GM23248 (cell line): Measurements from ENCODE around the gene GRK3. TPM values are rescaled to one million over a fixed set of nuclear protein-coding genes. Genes with fewer than 3 reads are reported as not detected.
"Not testable (repeated sequence)": the region's sequence is repeated elsewhere in the genome, so short reads cannot be mapped to it uniquely, and the experiment has no call there.

ENCODE experiments used
- DNase-seq: peaks from one replicate; pipeline ENCODE4 v3.0.0-alpha.2; 2015
- H2AFZ ChIP-seq: fragments of 200-600 bp; sonication (generic); 2 replicates; pipeline ENCODE4 v1.6.1; 2016; ENCODE audit warnings: antibody characterized with exemption
- H3F3A ChIP-seq: fragments of 200-600 bp; sonication (generic); 2 replicates; pipeline ENCODE4 v1.6.1; 2016; ENCODE audit warnings: mild to moderate bottlenecking, antibody characterized with exemption, mixed run types; ENCODE audit not compliant: insufficient read depth
- H3K27ac ChIP-seq: fragments of 200-600 bp; sonication (generic); 2 replicates; pipeline ENCODE4 v1.5.1; 2016; ENCODE audit warnings: mild to moderate bottlenecking
- H3K27me3 ChIP-seq: fragments of 200-600 bp; sonication (generic); replicated peaks from 2 replicates; pipeline ENCODE4 v1.6.1; 2016; ENCODE audit warnings: mild to moderate bottlenecking; ENCODE audit not compliant: insufficient read depth
- H3K36me3 ChIP-seq: fragments of 200-600 bp; sonication (generic); 2 replicates; pipeline ENCODE4 v1.6.1; 2016; ENCODE audit warnings: low read depth, mild to moderate bottlenecking
- H3K4me1 ChIP-seq: fragments of 200-600 bp; sonication (generic); 2 replicates; pipeline ENCODE4 v1.6.1; 2016; ENCODE audit warnings: mild to moderate bottlenecking; ENCODE audit not compliant: insufficient read depth
- H3K4me2 ChIP-seq: fragments of 200-600 bp; sonication (generic); one replicate; pipeline ENCODE4 v1.6.1; 2016; ENCODE audit warnings: mild to moderate bottlenecking; ENCODE audit not compliant: unreplicated experiment
- H3K4me3 ChIP-seq: fragments of 200-600 bp; sonication (generic); 2 replicates; pipeline ENCODE4 v1.5.1; 2016; ENCODE audit warnings: mild to moderate bottlenecking
- H3K79me2 ChIP-seq: fragments of 200-600 bp; sonication (generic); 2 replicates; pipeline ENCODE4 v1.6.1; 2016; ENCODE audit warnings: mild to moderate bottlenecking; ENCODE audit not compliant: insufficient read depth
- H3K9ac ChIP-seq: fragments of 200-600 bp; sonication (generic); 2 replicates; pipeline ENCODE4 v1.6.1; 2016; ENCODE audit warnings: mild to moderate bottlenecking
- H3K9me2 ChIP-seq: fragments of 200-600 bp; sonication (generic); 2 replicates; pipeline ENCODE4 v1.6.1; 2016; ENCODE audit warnings: mixed run types, mild to moderate bottlenecking, moderate library complexity; ENCODE audit not compliant: insufficient read depth
- H3K9me3 ChIP-seq: fragments of 200-600 bp; sonication (generic); one replicate; pipeline ENCODE4 v1.6.1; 2017; ENCODE audit warnings: low read depth
- H4K20me1 ChIP-seq: fragments of 200-600 bp; sonication (generic); 2 replicates; pipeline ENCODE4 v1.6.0; 2016; ENCODE audit not compliant: insufficient read depth
- EZH2 ChIP-seq: fragments of 200-600 bp; sonication (generic); IDR thresholded peaks from 2 replicates; pipeline ENCODE4 v1.6.1; 2018; ENCODE audit warnings: antibody characterized with exemption, mild to moderate bottlenecking; ENCODE audit not compliant: insufficient read depth, poor library complexity, severe bottlenecking
- EZH2phosphoT487 ChIP-seq: fragments of 200-600 bp; sonication (generic); IDR thresholded peaks from 2 replicates; pipeline ENCODE4 v1.6.1; 2018; ENCODE audit warnings: antibody characterized with exemption, moderate library complexity, mild to moderate bottlenecking, low read depth; ENCODE audit not compliant: insufficient read depth
- WGBS, 2 experiments: methylation state at CpG; one replicate each; pipeline ENCODE4 v1.1.6; 2015 to 2017; ENCODE audit warnings: low lambda C conversion rate in 2 of 2, low coverage in 1 of 2; ENCODE audit errors: missing lambda C conversion rate in 2 of 2; 5-methylcytosine and 5-hydroxymethylcytosine counted together
- in situ Hi-C: fragments of 300-500 bp; cut with MboI; formaldehyde crosslinking; loops from 2 replicates; pipeline ENCODE4 v1.15.0; 2020
- polyA plus RNA-seq: library from polyadenylated mRNA; unstranded; fragments of >200 nt; fragmentation: Nextera tagmentation; extraction: Ambion mirVana; gene quantifications from 2 replicates; pipeline ENCODE4 v1.2.1, GENCODE V29; 2016
- total RNA-seq: library from RNA; depleted of rRNA; stranded (reverse); fragments of >200 nt; shearing (Covaris generic); gene quantifications from 2 replicates; pipeline ENCODE4 v1.2.3, GENCODE V29; 2014

GRK3 gene
- total and polyA plus RNA-seq, 2 experiments from 2014 or later: 0.08 to 0.11 TPM

DNA sequence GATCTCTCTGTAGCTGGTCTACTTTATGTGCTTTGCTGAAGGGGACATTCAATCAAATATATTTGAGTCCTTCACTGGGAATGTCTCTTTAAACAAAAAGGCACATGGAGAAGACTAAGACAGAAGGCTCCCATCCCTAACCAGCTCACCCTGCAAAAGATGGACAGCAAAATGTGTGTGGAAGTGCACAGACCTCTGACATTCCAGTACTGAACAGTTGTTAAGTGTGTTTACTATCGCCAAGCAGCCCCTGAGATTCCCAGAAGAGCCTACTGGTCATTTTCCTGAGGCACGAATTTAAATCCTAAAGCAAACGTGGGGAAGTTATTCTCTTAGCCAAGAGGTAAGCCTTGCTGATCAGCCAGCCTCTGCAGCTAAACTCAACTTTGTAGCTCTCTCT lies 50.3 kb downstream of the GRK3 start:
- H3K9ac ChIP-seq, H2AFZ ChIP-seq, H3K36me3 ChIP-seq, H4K20me1 ChIP-seq, H3K27me3 ChIP-seq, H3K27ac ChIP-seq, in situ Hi-C loops, H3F3A ChIP-seq, H3K9me2 ChIP-seq, DNase-seq, H3K4me1 ChIP-seq, H3K9me3 ChIP-seq, H3K4me3 ChIP-seq, H3K79me2 ChIP-seq, H3K4me2 ChIP-seq: not testable (repeated sequence)
- WGBS, 2 experiments: 49 to 56% methylated on average over 3 of the region's 3 CpGs

DNA sequence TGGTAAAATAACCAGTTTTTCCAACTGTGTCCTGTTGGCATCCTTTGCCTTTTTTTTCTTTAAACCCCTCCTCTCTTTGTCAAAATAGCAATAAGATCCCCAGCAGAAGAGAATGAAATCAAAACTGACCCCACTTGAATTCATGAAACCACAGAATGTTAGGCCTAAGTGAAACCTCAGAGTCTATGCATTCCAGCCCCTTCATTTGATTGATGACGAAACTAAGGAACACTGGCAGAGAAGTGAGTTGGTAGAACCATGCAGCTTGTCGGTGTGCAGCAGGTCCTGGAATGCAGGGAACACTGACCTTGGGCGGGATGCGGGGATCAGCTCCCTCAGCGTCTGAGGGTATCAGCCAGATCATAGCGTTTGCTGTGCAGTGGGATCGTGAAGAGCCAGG lies 57.5 kb downstream of the GRK3 start:
- Histone ChIP-seq H3K9me2 (no peaks in the 10 kb centered on the region), H3K27ac (no peak overlapping the region), H2AFZ (no peak overlapping the region), H4K20me1 (no peaks in the 10 kb centered on the region), H3K4me1 (no peaks in the 10 kb centered on the region), H3K4me3 (no peak overlapping the region), H3K36me3 (no peaks in the 10 kb centered on the region), H3K9me3 (no peaks in the 10 kb centered on the region), H3K27me3 (no peaks in the 10 kb centered on the region), H3K9ac (no peak overlapping the region), H3F3A (no peaks in the 10 kb centered on the region), H3K79me2 (no peaks in the 10 kb centered on the region), H3K4me2 (no peak overlapping the region)
- 78 to 81% methylated on average over 7 of the region's 7 CpGs for WGBS, 2 experiments
- in situ Hi-C loops: no loop called here
- DNase-seq: no peak
- TF ChIP-seq EZH2 (no peak), EZH2phosphoT487 (no peak)

DNA sequence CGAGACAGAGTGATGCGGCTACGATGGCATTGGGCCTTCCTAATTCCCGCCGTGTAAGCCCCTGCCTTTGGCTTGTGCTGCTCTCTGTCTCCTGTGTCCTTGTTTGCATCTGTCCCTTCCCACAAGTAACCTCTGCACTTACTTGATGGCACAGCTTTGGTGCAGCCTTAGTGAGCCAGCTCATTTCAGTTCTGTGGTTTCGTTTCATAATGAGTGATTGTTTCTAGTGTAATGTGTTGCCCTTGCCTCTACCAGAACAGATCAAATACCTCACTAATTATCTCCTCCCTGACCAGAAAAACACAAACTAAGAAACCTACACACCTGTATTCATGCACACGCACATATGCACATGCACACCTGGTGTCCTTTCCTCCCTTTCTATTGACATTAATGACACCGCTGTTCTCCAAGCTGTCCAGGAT lies 58.8 kb downstream of the GRK3 start:
- Histone ChIP-seq H4K20me1 (no peaks in the 10 kb centered on the region), H3K4me3 (no peak overlapping the region), H3K27me3 (no peaks in the 10 kb centered on the region), H3K9me2 (no peaks in the 10 kb centered on the region), H2AFZ (no peak overlapping the region), H3F3A (no peaks in the 10 kb centered on the region), H3K79me2 (no peaks in the 10 kb centered on the region), H3K4me1 (no peaks in the 10 kb centered on the region), H3K9ac (no peak overlapping the region), H3K9me3 (no peaks in the 10 kb centered on the region), H3K27ac (no peak overlapping the region), H3K4me2 (no peak overlapping the region), H3K36me3 (no peaks in the 10 kb centered on the region)
- WGBS, 2 experiments: 80 to 82% methylated on average over 8 of the region's 8 CpGs
- TF ChIP-seq EZH2phosphoT487 (no peak), EZH2 (no peak)
- in situ Hi-C loops: no loop called here
- no peak for DNase-seq

DNA sequence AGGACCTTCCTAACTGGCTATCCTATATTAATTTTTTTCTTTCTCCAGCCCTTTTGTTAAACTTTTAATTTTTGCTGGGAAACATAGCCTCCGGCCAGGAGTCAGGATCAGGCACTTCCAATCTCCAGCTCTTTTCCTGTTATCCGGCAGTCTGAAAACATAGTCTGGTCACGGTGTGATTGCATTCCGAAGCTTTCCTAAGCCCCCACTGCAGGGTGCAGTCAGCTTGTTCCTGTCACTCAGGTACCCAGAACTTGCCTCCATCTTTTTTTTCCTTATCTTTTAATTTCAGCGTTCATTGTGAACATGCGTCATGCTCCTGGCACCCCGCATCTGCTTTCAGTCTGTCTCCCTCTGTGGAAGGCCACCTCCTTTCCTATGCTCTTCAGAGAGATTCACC lies 59.4 kb downstream of the GRK3 start:
- Histone ChIP-seq H4K20me1 (no peaks in the 10 kb centered on the region), H3K36me3 (no peaks in the 10 kb centered on the region), H3F3A (no peaks in the 10 kb centered on the region), H3K4me2 (no peak overlapping the region), H3K4me3 (no peak overlapping the region), H3K9ac (no peak overlapping the region), H2AFZ (no peak overlapping the region), H3K27ac (no peak overlapping the region), H3K9me3 (no peaks in the 10 kb centered on the region), H3K9me2 (no peaks in the 10 kb centered on the region), H3K27me3 (no peaks in the 10 kb centered on the region), H3K79me2 (no peaks in the 10 kb centered on the region), H3K4me1 (no peaks in the 10 kb centered on the region)
- WGBS, 2 experiments: 90 to 91% methylated on average over 7 of the region's 7 CpGs
- in situ Hi-C loops: no loop called here
- DNase-seq: no peak
- no peak for TF ChIP-seq EZH2

DNA sequence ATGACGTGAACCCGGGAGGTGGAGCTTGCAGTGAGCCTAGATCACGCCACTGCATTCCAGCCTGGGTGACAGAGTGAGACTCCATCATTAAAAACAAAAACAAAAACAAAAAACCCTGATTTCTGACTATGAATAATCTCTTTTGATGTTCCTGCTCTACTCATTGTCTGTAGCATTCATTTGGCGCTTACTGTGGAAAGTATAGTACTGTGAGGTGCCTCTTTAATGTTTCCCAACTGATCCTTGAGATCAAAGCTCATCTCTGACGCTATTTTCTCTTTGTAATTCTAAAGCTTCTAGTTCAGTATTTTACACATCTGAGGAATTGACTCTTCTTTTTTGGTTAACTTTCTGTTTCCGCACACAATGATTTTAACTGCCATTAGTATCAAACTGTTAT lies 60.0 kb downstream of the GRK3 start:
- H3K4me3 ChIP-seq: no peak overlapping the region
- WGBS, 2 experiments: 87 to 88% methylated on average over 6 of the region's 6 CpGs
- TF ChIP-seq EZH2phosphoT487 (no peak), EZH2 (no peak)
- no peaks in the 10 kb centered on the region for H3F3A ChIP-seq
- no peaks in the 10 kb centered on the region for H3K9me2 ChIP-seq
- no peak overlapping the region for H3K4me2 ChIP-seq
- DNase-seq: no peak
- H2AFZ ChIP-seq: no peak overlapping the region
- H3K79me2 ChIP-seq: no peaks in the 10 kb centered on the region
- H3K36me3 ChIP-seq: no peaks in the 10 kb centered on the region
- H3K9ac ChIP-seq: no peak overlapping the region
- in situ Hi-C loops: no loop called here
- no peaks in the 10 kb centered on the region for H4K20me1 ChIP-seq
- no peaks in the 10 kb centered on the region for H3K27me3 ChIP-seq
- no peaks in the 10 kb centered on the region for H3K4me1 ChIP-seq
- no peaks in the 10 kb centered on the region for H3K9me3 ChIP-seq
- H3K27ac ChIP-seq: no peak overlapping the region

DNA sequence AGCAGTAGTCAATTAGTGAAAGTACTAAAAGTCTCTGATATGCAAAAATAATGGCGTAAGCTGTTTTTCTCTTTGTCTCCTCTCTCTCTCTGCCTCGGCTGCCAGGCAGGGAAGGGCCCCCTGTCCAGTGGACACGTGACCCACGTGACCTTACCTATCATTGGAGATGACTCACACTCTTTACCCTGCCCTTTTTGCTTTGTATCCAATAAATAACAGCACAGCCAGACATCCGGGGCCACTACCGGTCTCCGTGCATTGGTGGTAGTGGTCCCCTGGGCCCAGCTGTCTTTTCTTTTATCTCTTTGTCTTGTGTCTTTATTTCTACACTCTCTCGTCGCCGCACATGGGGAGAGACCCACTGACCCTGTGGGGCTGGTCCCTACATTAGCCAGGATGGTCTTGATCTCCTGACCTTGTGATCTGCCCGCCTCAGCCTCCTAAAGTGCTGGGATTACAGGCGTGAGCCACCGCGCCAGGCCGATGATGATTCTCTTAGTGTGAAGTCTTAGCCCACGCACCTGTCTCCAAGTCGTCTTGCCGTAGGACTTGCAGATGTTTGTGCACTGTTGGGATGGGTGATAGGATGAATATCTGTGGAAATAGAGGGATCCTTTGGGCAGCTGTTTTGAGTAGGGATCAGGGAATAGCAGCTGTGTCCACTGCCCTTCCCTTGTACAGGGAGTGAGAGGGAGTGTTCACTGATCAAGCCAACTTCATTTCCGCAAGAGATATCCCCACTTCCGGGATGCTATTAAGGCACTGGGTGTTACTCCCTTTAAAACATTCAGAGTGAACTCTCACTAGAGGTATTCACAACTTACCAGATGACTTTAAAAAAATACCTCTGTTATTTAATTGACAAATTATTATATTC lies 61.5 kb downstream of the GRK3 start:
- WGBS, 2 experiments: 84 to 89% methylated on average over 18 to 20 of the region's 20 CpGs
- H3K27me3 ChIP-seq, H3K4me1 ChIP-seq, H4K20me1 ChIP-seq, in situ Hi-C loops, H3F3A ChIP-seq, H2AFZ ChIP-seq, DNase-seq, H3K9me3 ChIP-seq, H3K27ac ChIP-seq, H3K4me3 ChIP-seq, H3K4me2 ChIP-seq, H3K36me3 ChIP-seq, H3K79me2 ChIP-seq, H3K9ac ChIP-seq, H3K9me2 ChIP-seq: not testable (repeated sequence)
